GM12878 (cell line): ENCODE data around the gene TMEM63B.

Experiments used
- BRCA1 ChIP-seq: IDR thresholded peaks from 2 replicates; pipeline ENCODE4 v1.6.1; 2011; ENCODE audit warnings: low read depth, low read length, improper control_type of control experiment
- CHD2 ChIP-seq: IDR thresholded peaks from 2 replicates; pipeline ENCODE4 v1.6.1; 2011; ENCODE audit warnings: low read depth, low read length, improper control_type of control experiment, borderline replicate concordance
- CREB1 ChIP-seq: IDR thresholded peaks from 2 replicates; pipeline ENCODE4 v1.6.1; 2012; ENCODE audit warnings: low read depth, mild to moderate bottlenecking, inconsistent platforms
- LARP7 ChIP-seq: fragments of 450-650 bp; IDR thresholded peaks from 2 replicates; pipeline ENCODE4 v1.6.1; 2017; ENCODE audit warnings: mild to moderate bottlenecking
- PAX8 ChIP-seq: fragments of 450-650 bp; IDR thresholded peaks from 2 replicates; pipeline ENCODE4 v1.6.1; 2017; ENCODE audit warnings: mild to moderate bottlenecking, moderate library complexity
- POLR2A ChIP-seq: IDR thresholded peaks from 2 replicates; pipeline ENCODE4 v1.6.1; 2011; ENCODE audit warnings: low read depth, mild to moderate bottlenecking, low read length
- POU2F2 ChIP-seq: IDR thresholded peaks from 3 replicates; pipeline ENCODE4 v1.6.1; 2011; ENCODE audit warnings: low read depth, mild to moderate bottlenecking, low read length, borderline replicate concordance
- TF ChIP-seq, protein P1 (sequence below): IDR thresholded peaks from 2 replicates; pipeline ENCODE4 v1.6.1; 2012; ENCODE audit warnings: mild to moderate bottlenecking, low read depth, low read length
- TF ChIP-seq, protein P2 (sequence below), 3 experiments: IDR thresholded peaks in 2 of 3; conservative IDR thresholded peaks in 1 of 3; 2 replicates each; pipeline ENCODE4 v1.5.1; 2011; ENCODE audit warnings: low read depth in 3 of 3, low read length in 3 of 3, mild to moderate bottlenecking in 3 of 3, control low read depth in 2 of 3, moderate library complexity in 2 of 3, inconsistent platforms in 1 of 3, mixed read lengths in 1 of 3; ENCODE audit not compliant: control insufficient read depth in 2 of 3, insufficient read depth in 1 of 3; ENCODE audit errors: extremely low read depth in 1 of 3
- TF ChIP-seq, protein P3 (sequence below): fragments of 450-650 bp; IDR thresholded peaks from 2 replicates; pipeline ENCODE4 v1.6.1; 2017; ENCODE audit warnings: mild to moderate bottlenecking

DNA sequence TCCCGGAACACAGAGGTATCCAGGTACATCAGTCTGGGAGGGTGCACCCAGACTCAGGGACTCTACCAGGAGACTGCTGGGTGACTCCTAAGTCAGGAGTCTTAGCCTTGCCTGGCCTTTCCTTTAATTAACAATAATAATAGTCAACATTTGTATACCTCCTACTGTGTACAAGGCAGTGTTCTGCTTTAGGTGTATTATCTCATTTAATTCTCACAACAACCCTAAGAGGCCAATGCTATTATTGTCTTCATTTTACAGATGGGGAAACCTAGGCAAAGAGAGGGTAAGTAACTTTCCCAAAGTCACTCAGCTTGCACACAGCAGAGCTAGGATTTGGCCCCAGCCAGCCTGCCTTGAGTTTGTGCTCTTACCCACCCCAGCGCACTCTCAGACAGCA lies 39.7 kb upstream of the TMEM63B start:
- TF ChIP-seq, protein P1, sequence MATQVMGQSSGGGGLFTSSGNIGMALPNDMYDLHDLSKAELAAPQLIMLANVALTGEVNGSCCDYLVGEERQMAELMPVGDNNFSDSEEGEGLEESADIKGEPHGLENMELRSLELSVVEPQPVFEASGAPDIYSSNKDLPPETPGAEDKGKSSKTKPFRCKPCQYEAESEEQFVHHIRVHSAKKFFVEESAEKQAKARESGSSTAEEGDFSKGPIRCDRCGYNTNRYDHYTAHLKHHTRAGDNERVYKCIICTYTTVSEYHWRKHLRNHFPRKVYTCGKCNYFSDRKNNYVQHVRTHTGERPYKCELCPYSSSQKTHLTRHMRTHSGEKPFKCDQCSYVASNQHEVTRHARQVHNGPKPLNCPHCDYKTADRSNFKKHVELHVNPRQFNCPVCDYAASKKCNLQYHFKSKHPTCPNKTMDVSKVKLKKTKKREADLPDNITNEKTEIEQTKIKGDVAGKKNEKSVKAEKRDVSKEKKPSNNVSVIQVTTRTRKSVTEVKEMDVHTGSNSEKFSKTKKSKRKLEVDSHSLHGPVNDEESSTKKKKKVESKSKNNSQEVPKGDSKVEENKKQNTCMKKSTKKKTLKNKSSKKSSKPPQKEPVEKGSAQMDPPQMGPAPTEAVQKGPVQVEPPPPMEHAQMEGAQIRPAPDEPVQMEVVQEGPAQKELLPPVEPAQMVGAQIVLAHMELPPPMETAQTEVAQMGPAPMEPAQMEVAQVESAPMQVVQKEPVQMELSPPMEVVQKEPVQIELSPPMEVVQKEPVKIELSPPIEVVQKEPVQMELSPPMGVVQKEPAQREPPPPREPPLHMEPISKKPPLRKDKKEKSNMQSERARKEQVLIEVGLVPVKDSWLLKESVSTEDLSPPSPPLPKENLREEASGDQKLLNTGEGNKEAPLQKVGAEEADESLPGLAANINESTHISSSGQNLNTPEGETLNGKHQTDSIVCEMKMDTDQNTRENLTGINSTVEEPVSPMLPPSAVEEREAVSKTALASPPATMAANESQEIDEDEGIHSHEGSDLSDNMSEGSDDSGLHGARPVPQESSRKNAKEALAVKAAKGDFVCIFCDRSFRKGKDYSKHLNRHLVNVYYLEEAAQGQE: no peak
- TF ChIP-seq LARP7 (no peak), CHD2 (no peak), BRCA1 (no peak), PAX8 (no peak), POLR2A (no peak), POU2F2 (no peak), CREB1 (no peak)
- TF ChIP-seq, protein P2, sequence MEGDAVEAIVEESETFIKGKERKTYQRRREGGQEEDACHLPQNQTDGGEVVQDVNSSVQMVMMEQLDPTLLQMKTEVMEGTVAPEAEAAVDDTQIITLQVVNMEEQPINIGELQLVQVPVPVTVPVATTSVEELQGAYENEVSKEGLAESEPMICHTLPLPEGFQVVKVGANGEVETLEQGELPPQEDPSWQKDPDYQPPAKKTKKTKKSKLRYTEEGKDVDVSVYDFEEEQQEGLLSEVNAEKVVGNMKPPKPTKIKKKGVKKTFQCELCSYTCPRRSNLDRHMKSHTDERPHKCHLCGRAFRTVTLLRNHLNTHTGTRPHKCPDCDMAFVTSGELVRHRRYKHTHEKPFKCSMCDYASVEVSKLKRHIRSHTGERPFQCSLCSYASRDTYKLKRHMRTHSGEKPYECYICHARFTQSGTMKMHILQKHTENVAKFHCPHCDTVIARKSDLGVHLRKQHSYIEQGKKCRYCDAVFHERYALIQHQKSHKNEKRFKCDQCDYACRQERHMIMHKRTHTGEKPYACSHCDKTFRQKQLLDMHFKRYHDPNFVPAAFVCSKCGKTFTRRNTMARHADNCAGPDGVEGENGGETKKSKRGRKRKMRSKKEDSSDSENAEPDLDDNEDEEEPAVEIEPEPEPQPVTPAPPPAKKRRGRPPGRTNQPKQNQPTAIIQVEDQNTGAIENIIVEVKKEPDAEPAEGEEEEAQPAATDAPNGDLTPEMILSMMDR (IDR thresholded peaks at IDR 0.05 in 2 of 3, conservative IDR thresholded peaks at IDR 0.05 in 1 of 3; ENCODE audit: control insufficient read depth in 2 of 3, extremely low read depth in 1 of 3, insufficient read depth in 1 of 3, low read depth in 3 of 3, low read length in 3 of 3): no peak
- TF ChIP-seq, protein P3, sequence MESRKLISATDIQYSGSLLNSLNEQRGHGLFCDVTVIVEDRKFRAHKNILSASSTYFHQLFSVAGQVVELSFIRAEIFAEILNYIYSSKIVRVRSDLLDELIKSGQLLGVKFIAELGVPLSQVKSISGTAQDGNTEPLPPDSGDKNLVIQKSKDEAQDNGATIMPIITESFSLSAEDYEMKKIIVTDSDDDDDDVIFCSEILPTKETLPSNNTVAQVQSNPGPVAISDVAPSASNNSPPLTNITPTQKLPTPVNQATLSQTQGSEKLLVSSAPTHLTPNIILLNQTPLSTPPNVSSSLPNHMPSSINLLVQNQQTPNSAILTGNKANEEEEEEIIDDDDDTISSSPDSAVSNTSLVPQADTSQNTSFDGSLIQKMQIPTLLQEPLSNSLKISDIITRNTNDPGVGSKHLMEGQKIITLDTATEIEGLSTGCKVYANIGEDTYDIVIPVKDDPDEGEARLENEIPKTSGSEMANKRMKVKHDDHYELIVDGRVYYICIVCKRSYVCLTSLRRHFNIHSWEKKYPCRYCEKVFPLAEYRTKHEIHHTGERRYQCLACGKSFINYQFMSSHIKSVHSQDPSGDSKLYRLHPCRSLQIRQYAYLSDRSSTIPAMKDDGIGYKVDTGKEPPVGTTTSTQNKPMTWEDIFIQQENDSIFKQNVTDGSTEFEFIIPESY: no peak
